ENCODE results near the gene PAQR5.
"Not testable (repeated sequence)": the region's sequence is repeated elsewhere in the genome, so short reads cannot be mapped to it uniquely, and the experiment has no call there.

PAQR5 gene

DNA sequence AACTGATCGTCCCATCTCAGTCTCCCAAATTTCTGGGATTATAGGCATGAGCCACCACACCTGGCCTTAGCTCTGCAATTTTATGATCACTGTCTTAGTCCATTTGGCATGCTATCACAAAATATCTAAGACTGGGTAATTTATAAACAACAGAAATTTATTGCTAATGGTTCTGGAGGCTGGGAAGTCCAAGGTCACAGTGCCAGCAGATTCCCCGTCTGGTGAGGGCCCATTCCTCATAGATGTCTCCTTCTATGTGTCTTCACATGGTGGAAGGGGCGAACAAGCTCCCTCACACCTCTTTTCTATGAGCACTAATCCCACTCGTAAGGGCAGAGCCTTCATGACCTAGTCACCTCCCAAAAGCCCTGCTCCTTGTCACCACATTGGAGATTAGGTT is 60.1 kb downstream of the PAQR5 start:
- no peak for DNase-seq

DNA sequence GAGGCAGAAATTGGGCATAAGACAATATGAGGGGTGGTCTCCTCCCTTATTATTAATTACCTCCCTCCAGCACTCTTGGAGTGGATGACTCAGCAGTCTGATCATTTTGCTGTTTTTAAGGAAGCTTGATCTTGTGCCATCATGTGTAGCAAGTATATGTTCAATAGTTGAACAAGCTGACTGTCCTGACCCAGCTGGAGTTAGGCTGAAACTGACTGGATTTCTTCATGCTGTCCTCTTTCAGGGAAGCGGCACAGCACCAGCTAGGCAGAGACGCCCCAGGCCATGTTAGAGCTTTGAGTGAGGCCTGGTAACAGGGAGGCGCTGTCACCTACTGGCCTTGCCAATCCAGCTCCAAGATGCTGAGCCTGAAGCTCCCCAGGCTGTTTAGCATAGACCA is 61.0 kb downstream of the PAQR5 start:
- no peak for DNase-seq

DNA sequence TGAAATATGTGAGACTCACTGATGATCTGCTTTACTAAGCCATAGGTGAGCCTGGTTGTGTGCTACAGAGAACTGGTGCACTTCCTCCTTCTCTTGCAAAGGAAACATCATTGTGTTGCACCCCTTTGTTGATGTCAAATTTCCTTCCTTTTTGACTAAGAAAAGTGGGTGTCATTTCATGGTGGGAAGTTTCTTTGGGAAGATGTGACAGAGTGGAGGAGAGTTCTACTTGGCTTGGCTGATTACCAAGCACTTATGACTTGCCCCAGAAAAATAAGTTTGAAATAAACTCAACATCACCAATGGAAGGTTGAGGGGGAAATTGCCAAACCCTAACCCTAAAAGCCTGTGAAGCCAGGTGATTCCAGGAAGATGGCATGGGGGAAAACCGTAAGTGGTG is 61.9 kb downstream of the PAQR5 start:
- DNase-seq: no peak

DNA sequence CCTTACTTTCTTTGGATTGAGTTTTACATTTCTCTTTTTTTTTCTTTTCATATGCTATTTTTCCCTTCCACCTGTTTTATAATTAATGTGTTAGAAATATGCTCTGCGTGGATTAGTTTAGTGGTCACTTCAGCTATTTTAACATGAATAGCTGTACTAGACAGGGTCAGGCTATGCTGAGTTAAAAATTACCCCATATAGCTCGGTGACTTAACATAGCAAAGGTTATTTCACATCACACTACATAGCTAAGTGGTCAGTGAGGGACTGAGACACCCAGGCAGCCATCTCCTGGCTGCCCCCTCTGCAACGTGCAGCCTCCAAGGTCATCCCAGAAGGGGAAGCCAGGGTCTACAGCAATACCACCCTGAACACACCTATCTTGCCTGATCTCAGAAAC is 68.5 kb downstream of the PAQR5 start:
- DNase-seq: no peak

DNA sequence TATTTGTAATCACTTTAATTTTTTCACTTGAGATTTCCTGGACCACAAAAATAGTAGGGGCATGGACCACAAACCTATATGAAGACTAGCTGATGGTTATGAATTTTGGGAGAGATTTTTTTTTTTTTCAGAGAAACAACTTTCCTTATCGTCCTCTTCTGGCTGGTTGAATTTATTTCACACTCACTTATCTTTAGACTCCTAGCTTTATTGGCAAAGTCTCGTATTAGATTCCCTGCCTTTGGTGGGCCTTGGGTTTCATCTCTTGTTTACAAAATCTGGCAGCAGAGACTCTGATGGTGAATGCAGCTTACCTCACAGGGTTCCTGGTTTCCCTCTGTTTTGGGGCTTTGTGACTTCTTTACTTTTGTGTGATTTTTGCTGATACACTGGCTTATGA is 70.9 kb downstream of the PAQR5 start:
- no peak for DNase-seq

DNA sequence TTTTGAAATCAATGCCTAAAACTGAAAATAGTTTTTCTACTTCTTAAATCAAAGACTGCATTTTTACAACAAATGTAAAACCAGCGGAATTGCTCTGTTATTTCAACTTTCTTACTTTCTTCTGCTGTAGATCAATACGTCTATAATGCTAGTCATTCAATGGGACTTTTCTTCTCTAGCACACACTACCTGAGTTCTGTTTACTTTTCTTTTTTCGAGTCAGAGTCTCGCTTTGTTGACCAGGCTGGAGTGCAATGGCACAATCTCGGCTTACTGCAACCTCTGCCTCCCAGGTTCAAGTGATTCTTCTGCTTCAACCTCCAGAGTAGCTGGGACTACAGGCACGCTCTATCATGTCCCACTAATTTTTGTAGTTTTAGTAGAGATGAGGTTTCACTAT is 74.7 kb downstream of the PAQR5 start:
- no peak for DNase-seq

DNA sequence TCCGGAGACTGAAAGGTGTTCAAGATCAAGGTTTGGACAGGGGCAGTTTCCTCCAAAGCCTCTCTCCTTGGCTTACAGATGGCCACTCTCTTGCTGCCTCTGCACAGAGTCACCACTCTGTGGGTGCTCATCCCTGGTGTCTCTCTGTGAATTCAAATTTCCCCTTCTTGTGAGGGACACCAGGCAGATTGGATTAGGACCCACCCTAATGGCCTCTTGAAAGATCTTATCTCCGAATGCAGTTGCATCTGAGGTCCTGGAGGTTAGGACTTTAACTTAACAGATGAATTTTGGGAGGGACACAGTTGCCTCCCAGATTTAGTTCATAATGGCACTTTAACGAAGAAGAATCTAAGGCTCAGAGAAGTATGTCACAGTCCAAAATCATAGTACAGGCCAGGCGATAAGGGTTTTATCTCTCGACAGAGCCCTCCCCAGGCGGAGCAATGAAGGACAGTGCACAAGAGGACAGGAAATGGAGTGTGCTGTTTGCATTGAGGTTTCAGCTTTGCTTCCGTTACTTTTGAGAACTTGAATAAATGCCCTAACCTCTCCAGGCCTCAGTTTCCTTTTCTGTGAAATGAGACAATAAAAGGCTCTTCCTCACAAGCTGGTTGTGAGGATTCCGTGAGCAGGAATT is 76.6 kb downstream of the PAQR5 start:
- no peak for DNase-seq

DNA sequence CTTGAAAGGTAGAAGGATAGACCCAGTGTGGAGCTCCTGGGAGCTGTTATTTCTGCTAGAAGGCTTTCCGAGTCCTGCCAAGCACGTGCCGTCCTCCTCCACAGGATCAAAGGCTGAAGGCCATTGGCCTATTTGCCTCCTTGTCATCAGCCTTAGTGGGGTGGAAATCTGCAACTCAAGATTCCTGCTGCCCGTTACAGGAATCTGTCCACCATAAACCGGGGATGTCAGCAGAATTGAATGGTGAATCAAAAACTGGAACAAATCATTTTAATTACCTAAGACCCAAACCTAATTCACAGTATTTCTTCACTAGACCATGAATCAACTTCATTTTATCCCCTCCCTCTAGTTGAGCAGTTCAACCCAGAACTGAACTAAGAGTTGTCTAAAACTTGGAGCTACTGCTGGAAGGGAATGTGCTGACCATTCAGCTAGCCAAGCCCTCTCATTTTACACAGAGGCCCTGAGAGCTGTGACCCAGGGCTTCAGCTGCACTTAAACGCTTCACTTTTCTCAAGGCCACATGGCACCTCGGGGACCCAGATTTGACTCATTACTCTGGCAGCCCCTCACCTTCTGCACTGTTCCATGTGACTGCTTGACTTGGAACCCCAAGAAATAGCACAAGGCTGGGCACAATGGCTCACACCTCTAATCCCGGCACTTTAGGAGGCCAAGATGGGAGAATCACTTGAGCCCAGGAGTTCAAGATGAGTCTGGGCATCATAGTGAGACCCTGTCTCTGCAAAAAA is 78.7 kb downstream of the PAQR5 start:
- no peak for DNase-seq

DNA sequence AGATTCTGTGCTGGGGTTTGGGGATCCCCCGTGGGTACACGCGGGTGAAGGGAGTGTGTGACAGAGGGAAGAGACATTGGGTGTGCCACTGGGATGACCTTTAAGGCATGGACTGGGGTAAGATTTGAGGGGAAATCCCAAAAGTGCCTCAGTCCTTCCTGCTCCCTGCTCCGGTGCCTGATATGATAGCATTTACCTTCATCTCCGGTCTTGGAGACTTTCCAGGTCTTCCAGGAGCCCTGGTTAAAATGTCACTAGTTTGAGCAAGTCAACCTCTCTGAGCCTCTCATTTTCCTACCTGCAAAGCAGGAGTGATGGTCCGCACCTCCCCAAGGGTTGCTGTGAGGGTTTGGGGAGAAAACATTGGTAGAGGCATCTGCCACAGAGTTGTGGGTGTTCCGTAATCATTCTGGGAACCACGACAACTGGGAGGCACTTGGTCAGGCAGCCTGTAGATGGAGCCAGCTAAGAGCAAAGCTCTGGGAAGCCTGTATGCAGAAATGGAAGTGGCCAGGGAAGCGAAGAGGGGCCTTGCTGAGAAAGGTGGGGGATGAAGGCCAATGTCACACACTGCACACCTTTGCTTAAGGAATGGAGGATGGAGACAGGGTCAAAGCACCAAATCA is 81.5 kb downstream of the PAQR5 start:
- no peak for DNase-seq

DNA sequence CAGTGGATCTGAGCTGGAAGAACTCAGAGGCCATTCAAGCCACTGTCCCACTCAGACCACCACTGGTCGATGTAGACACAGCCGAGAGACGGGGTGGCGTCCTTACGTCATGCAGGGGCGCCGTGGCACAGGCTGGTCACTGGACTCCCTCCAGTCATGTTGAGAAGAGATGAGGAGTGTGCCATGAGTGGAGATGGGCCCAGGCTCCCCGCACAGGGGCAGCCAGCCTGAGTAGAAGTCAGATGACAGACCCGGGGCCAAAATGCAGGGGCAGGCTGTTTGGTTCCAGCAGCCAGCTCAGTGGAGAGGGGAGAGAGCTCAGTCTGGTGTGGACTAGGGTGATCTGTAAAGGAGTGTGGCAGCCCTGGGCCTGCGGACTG is 82.0 kb downstream of the PAQR5 start:
- DNase-seq: no peak

DNA sequence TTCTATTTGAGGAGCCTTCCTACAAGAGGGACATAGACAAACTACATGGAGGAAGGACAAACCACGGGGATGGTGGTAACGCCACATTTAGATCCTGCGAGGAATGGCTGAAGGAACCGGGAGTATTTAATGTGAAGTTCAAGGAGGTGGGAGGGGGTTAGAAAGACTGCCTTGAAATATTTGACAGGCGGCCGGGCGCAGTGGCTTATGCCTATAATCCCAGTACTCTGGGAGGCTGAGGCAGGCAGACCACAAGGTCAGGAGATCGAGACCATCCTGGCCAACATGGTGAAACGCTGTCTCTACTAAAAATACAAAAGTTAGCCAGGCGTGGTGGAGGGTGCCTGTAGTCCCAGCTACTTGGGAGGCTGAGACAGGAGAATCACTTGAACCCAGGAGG is 83.5 kb downstream of the PAQR5 start:
- not testable (repeated sequence) for DNase-seq

DNA sequence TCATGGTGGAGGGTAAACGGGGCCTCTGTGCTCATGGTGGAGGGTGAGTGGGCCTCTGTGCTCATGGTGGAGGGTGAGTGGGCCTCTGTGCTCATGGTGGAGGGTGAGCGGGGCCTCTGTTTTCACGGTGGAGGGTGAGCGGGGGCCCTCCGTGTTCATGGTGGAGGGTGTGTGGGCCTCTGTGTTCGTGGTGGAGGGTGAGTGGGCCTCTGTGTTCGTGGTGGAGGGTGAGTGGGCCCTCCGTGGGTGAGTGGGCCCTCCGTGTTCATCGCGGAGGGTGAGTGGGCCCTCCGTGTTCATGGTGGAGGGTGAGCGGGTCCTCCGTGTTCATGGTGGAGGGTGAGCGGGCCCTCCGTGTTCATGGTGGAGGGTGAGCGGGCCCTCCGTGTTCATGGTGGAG is 85.4 kb downstream of the PAQR5 start:
- not testable (repeated sequence) for DNase-seq

DNA sequence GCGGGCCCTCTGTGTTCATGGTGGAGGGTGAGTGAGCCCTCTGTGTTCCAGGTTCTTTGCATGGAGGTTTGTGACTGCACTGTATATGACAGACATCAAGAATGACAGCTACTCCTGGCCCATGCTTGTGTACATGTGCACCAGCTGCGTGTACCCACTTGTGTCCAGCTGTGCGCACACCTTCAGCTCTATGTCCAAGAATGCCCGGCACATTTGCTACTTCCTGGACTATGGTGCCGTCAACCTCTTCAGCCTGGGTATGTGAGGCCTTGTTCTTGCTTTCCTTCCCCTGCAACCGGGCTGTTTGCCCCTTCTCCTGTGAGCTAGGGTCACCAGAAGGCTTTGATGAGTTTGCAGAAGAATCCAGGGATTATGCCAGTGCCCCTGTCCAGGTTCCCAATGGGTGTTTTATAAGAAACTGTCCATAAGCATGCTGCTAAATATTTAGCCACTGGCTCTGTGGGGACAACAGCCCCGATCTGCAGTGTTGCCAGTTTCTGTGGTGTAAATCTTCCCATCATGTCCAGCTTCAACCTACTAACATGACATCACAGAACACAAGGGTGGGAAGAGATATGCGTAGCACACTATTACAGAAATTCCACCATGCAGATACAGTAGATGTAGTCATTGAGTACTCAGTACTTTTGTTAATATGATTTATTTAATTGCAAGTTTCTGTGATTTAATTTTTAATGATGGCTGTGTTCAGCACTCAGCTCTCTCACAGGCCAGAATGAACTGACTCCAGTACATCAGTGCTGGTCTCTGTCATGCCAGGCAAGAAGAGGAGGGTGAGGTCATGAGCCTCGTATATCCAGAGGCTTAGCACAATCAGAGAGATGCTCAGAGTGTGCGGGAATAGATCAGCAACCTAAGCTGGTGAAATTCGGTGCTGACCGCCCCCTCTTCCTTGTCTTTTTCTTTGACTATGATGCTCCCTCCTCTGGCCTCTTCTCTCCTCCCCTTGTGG is 86.2 kb downstream of the PAQR5 start:
- no peak for DNase-seq

DNA sequence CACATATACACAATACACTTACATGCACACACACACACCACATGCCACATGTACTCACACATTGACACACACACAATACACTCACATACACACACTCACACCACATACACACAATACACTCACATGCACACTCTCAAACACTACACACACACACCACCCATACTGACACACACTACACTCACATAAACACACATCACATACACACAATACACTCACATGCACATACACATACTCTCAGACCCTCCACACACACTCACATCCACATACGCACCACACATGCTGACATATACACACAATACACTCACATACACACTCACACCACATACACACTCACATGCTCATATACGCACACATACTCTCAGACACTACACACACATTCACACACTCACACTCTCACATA is 87.1 kb downstream of the PAQR5 start:
- DNase-seq: no peak

DNA sequence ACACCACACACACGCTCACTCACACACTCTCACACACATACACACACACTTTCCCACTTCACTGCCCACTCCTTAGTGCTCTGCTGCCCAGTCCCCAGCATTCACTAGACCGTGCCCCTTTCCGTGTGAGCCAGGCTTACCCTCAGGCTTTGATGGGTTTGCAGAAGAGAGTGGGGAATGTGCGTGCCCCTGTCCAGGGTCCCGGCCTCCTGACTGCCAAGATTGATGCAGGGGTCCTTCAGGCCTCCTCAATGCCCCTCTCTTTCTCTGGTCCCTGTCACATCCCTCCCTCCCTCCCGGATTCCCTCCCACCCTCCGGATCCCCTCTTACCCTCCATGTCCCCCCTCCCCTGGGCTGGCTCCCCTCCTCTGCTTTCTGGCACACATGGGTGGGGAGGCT is 87.6 kb downstream of the PAQR5 start:
- no peak for DNase-seq

DNA sequence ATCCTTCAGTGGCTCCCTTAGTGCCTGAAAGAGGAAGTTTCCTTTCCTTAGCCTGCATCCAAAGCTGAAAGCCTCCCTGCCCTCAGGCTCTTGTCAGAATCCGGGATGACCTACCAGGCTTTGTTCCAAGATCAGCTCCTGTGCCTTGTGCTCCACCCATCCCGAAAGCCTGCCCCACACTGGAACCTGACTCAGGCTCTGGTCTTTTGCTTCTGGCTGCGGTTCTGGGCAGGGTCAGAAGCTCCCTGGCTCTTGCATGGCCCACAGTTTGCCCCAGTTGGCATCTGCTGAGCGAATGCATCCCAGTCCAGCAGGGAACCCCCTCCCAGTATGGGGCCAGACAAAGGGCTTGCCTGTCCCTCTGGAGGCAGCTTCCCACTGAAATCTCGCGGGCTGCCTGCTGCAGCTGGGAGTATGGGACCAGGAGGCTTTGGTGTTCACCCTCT is 89.6 kb downstream of the PAQR5 start:
- no peak for DNase-seq

DNA sequence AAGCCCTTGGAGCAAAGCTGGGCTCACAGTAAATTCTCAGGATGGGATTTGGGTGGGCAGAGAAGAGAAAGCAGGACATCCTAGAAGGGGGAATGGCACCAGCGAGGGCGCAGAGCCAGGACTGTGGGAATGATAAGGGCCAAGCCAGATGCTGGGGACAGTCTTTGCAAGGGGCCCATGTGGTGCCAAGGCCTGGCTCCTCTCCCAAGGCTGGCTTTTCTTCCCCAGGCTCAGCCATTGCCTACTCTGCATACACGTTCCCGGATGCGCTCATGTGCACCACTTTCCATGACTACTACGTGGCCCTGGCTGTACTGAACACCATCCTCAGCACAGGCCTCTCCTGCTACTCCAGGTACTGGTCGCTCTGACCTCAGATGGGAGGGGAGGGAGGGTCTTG is 90.7 kb downstream of the PAQR5 start:
- no peak for DNase-seq

DNA sequence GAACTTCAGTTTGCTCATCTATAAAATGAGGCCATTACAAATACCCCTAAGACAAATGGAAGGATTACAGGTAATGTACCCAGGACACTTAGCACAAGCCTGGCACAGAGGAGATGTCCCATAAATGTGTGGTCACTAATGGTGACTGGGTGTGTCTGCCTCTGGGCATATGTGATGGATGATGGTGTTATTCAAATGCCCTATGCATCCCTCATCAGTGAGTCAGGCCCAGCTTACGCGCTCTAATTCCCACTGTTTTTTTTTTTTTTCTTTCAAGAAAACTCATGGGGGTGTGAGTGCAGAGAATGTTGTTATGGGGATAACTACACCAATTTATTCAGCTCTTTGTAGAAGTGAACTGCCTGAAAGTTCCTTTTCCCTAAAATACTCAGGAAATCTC is 91.9 kb downstream of the PAQR5 start:
- DNase-seq: no peak

DNA sequence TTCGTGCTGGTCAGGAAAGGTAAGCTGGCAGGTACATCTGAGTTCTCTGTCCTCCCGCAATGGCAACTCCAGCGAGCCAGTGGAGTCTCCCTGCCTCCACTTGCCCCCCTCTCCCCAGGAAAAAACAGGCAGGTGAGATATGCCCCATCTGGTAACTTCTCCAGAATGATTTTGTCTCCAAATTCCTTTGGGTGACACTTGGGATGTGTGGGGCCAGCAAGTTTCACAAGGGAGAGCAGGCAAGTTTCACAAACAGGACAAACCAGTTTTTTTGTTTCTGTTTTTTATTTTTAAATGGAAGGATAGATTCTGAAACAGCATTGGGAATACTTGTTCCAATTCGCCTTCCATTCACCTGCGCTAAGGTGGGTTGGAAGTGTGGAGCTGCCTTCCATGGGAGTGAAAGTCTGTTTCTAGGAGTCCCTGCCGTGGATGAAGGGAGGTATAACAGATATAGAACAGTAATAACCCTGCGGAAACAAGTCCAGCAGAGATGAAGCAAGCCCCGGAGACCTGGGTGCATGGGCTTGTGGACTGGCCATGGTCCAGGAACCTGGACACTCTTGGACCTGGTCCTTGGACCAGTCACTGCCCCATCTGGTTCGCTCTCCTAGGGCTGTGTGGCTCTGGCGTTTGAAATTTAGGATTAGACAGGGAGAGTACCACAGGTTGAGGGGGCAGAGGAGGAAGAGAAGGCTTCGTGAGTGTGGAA is 92.5 kb downstream of the PAQR5 start:
- DNase-seq: no peak

DNA sequence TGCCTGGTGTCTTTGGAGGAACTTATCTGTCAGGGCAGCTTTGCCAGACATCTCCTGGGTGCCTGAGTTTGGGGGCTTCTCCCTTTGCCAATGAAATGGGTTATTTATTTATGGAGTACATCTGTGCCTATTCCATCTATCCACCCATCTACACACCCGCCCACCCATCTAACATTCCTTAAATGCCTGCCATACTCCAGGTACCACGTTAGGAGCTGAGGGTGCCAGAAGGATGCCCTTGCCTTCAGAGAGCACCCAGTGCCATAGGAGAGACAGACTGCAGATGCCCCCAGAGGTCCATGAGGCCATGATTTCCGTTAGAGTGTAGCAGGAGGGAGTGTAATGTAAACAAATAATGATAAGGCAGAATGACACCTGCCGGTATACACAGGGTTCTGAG is 93.6 kb downstream of the PAQR5 start:
- no peak for DNase-seq

DNA sequence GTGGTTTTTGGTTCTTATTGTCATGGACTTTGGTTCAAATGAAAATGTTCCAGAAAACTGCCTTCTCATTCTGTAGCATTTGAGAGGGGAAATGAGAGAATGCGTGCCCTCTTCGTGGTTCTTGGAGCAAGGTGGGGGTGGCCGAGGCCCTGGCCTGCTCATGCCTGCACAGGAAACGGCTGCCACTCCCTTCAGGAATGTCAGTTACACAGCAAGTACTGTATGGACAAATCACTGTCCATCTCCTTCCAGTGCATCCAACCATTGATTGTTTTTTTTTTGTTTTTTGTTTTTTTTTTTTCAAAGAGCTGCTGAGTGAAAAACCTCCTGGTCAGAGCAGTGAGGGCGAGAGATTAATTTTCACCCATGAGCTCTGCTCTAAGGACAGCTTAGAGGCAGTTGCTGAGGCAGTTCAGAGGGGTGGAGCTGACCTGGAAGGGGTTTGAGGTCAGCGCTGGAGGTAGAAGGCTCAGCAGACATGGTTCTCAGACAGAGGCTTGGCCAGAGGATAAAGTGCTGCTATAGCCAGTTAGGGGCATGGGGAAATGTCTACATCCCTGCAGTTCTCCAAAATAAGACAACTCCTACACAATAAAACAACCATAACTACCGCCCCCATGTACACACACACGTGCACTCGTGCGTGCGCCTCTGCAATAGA is 95.2 kb downstream of the PAQR5 start:
- DNase-seq: no peak

Measured in NCI-H2029 (cell line).